ENCODE data around the gene SORCS2. TPM values are rescaled to one million over a fixed set of nuclear protein-coding genes. Genes with fewer than 3 reads are reported as not detected.

Gene SORCS2
- total RNA-seq, 4 donors from 2014 or later: 0.07 to 1.2 (median 0.11) TPM

DNA sequence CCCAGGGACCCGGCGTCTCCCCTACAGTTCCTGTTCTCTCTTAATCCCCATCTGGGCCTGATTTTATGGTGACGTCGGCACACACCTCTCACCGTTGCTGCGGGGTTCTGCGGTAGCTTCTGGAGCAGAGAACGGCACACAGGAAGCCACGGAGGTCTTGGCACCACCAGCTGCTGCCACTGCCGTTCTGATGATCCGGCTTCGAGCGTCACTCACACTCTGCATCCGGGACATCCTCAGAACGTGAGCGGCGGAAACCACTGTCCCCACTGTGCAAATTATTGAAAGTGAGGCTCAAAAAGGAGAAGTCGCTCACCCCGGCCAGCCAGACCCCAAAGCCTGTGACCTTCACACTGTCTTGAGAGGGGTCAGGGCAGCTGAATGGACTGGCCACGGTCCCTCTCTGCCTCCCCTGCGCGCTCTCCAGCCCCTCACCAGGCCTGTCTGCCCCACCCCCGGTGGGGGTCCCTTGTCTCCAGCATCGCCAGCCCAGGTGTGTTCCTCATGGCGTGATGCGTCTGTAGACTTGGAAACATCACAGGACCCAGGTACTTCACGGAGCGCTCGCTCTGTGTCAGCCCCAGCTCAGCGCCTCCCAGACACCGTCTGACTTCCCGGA lies 546.2 kb downstream of the SORCS2 start:
- no peak for ATAC-seq
- Histone ChIP-seq H3K36me3 (no peaks in the 10 kb centered on the region), H3K27me3 (no peaks in the 10 kb centered on the region), H3K4me3 (no peak overlapping the region), H3K4me1 (no peaks in the 10 kb centered on the region), H3K9me3 (no peaks in the 10 kb centered on the region), H3K27ac (no peak overlapping the region)
- TF ChIP-seq, protein P1, sequence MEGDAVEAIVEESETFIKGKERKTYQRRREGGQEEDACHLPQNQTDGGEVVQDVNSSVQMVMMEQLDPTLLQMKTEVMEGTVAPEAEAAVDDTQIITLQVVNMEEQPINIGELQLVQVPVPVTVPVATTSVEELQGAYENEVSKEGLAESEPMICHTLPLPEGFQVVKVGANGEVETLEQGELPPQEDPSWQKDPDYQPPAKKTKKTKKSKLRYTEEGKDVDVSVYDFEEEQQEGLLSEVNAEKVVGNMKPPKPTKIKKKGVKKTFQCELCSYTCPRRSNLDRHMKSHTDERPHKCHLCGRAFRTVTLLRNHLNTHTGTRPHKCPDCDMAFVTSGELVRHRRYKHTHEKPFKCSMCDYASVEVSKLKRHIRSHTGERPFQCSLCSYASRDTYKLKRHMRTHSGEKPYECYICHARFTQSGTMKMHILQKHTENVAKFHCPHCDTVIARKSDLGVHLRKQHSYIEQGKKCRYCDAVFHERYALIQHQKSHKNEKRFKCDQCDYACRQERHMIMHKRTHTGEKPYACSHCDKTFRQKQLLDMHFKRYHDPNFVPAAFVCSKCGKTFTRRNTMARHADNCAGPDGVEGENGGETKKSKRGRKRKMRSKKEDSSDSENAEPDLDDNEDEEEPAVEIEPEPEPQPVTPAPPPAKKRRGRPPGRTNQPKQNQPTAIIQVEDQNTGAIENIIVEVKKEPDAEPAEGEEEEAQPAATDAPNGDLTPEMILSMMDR (IDR thresholded peaks at IDR 0.05 in 4 of 5, conservative IDR thresholded peaks at IDR 0.05 in 1 of 5): no peak
- no peak for TF ChIP-seq POLR2A (IDR thresholded peaks at IDR 0.05)
- no peak for DNase-seq
- intact Hi-C loops (cut with DNase I; ENCODE audit: low total_unique reads): no loop called here
- in situ Hi-C loops (cut with MboI; ENCODE audit: low sequenced_read_pairs in 4 of 4): no loop called here

DNA sequence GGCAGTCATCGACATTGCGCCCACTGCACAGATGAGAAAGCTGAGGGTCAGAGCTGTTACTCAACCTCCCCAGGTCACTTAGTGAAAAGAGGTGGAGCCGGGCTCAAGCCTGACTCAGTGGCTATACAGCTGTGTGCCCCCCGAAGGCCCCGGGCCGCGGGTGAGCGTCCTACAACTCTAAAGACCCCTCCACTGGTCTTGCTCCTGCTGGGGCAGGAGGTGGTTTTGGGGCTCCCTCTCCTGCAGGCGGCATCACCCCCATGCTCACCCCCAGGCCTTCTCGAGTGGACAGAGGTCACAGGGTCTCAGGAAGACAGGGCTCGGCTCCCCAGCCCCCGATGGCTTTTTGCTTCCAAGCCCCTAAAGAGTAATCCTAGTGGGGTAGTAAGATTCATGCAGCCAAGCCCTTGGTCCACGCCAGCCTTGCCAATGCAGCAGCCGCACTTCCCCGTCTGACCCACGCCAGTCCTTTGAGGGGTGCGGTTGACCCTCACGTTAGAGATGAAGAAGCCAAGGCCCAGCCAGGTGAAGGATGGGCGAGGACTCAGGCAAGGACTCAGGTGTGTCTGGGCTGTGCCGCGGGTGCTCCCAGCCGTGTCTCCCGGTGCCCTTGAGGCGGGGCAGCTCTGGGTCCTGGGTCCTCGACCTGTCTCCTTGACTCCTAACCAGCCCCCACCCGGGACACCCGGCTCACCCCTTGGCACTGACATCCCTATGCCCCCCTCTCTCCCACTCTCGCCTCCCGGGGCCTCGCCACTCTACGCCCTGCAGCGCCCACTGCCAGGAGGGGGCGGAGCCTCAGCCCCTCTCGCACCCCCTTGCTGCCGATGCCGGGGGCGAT lies 547.0 kb downstream of the SORCS2 start:
- intact Hi-C loops (cut with DNase I; ENCODE audit: low total_unique reads) (no loop called here), in situ Hi-C loops (cut with MboI; ENCODE audit: low sequenced_read_pairs in 4 of 4) (no loop called here)
- Histone ChIP-seq H3K4me3 (no peak overlapping the region), H3K27me3 (no peaks in the 10 kb centered on the region), H3K36me3 (no peaks in the 10 kb centered on the region), H3K4me1 (no peaks in the 10 kb centered on the region), H3K9me3 (no peaks in the 10 kb centered on the region), H3K27ac (no peak overlapping the region)
- TF ChIP-seq, protein P1 (IDR thresholded peaks at IDR 0.05 in 4 of 5, conservative IDR thresholded peaks at IDR 0.05 in 1 of 5): no peak
- no peak for TF ChIP-seq POLR2A (IDR thresholded peaks at IDR 0.05)
- no peak for DNase-seq
- ATAC-seq: no peak

DNA sequence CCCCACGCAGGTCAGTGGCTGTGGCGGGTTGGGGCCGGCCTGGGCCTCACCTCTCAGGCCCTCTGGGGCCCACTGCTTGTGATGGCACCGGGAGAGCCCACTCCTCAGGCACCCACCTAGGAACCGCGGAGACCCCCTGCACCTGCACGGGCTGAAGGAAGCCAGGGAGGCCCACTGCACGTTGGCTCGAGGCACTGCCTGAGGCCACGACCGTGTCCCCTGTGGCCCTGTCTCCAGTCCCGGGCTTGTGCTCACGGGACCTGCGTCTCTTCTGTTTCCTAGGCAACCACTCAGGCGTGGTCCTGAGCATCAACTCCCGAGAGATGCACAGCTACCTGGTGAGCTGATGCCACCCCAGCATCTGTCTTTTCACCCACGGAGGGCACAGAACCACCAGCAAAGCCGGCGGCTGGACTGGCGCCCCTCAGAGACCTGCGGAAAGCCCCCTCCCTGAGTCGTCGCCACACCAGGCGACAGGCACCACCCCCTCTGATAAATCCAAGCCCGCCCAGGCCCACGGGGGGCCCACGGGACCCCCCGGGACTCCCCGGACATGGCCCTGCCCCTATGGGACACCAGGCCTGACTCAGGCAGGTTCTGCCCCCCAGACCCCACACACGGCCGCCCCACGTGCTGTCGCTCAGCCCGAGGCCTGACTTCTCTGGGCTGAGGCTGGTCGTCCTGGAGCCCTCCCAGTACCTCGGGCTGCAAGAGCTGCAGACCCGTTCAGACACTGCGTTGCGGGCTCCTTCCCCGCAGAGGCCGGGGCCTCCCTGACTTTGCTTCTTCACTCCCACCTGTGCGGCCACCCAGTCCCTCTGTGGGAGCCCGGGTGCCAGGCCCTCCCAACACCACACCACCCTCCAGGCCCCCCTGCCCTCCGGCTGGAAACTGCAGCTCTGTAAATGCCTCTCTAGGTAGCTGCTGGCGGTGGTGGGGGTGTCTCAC lies 547.9 kb downstream of the SORCS2 start:
- H3K27me3 ChIP-seq: no peaks in the 10 kb centered on the region
- H3K36me3 ChIP-seq: no peaks in the 10 kb centered on the region
- DNase-seq: no peak
- TF ChIP-seq, protein P1 (IDR thresholded peaks at IDR 0.05 in 4 of 5, conservative IDR thresholded peaks at IDR 0.05 in 1 of 5): no peak
- TF ChIP-seq POLR2A (IDR thresholded peaks at IDR 0.05): no peak
- no peak overlapping the region for H3K27ac ChIP-seq
- no peaks in the 10 kb centered on the region for H3K4me1 ChIP-seq
- intact Hi-C loops (cut with DNase I; ENCODE audit: low total_unique reads): no loop called here
- H3K9me3 ChIP-seq: no peaks in the 10 kb centered on the region
- in situ Hi-C loops (cut with MboI; ENCODE audit: low sequenced_read_pairs in 4 of 4): no loop called here
- H3K4me3 ChIP-seq: no peak overlapping the region
- no peak for ATAC-seq

DNA sequence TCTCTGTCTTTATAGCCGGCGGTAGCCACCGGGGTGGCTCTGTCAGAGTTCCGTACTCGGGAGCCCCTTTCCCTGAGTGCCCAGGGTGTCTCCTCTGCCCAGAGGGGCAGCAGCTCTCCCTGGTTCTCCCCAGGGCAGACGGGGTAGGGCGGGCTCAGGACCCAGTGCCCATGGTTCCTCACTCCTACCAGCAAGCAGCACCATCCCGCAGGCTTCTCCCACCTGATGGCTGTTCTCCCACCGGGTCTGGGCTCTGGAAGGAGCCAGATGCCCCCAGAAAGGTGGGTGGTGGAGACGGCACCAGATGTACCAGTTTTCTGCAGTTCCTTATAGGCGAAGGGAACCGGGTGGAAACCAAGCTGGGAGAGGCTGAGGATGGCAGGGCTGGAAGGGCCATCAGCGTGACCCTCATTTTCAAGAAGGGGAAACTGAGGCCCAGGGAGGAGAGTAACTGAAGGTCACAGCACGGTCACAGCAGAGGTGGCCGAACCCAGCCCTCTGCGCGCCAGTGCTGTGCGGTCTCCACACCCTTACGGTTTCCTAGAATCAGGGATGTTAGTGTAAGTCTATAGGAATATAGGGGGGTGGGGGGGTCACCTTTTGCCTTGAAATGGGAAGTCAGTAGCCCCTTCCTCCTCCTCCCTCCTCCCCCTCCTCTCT lies 548.7 kb downstream of the SORCS2 start:
- no peak overlapping the region for H3K27ac ChIP-seq
- in situ Hi-C loops (cut with MboI; ENCODE audit: low sequenced_read_pairs in 4 of 4): no loop called here
- DNase-seq (no peak), ATAC-seq (no peak)
- TF ChIP-seq, protein P1 (IDR thresholded peaks at IDR 0.05 in 4 of 5, conservative IDR thresholded peaks at IDR 0.05 in 1 of 5): no peak
- TF ChIP-seq POLR2A (IDR thresholded peaks at IDR 0.05): no peak
- H3K4me1 ChIP-seq: no peaks in the 10 kb centered on the region
- no peaks in the 10 kb centered on the region for H3K9me3 ChIP-seq
- no peak overlapping the region for H3K4me3 ChIP-seq
- intact Hi-C loops (cut with DNase I; ENCODE audit: low total_unique reads): no loop called here
- H3K36me3 ChIP-seq: no peaks in the 10 kb centered on the region
- H3K27me3 ChIP-seq: peaks cover 0 to under 1% (median 0%) of the 10 kb centered on the region in 3 donors

Data from gastrocnemius medialis (tissue), 4 donors.